Measurements from ENCODE around the gene FGF19.

Gene FGF19

DNA sequence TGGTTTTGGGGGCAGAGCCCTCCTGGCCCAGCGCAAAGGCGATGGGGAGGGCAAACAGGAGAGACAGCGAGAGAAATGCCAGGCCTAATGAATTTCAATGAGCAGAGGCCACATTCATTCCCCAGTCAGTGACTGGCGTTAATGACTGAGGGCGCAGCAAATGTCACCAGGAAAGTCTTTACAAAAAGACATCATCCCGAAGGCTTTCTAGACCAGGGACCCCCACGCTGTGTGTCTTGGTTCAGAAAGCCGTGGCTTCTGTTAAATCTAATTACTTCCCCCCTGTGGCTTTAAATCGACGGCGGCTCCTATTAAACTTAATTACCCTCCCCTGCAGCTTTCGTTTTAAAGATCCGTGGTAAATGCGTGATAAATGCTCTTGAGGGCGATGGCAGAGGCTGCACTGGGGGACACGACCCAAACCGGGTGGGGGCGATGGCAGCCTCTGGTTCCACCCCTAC is 1.6 kb upstream of the FGF19 start:
- Histone ChIP-seq H3K4me1 (ENCODE audit: control insufficient read depth, insufficient read depth, low read length) (peaks cover 12% of the 10 kb centered on the region), H3K36me3 (ENCODE audit: control insufficient read depth, insufficient read depth, low read length) (no peaks in the 10 kb centered on the region), H3K4me3 (ENCODE audit: low read length) (no peak overlapping the region), H3K27me3 (ENCODE audit: control insufficient read depth, insufficient read depth, low read length) (no peaks in the 10 kb centered on the region), H3K9me3 (ENCODE audit: control insufficient read depth, insufficient read depth, low read length) (no peaks in the 10 kb centered on the region), H3K27ac (ENCODE audit: low read length) (no peak overlapping the region)
- WGBS (ENCODE audit: insufficient coverage, insufficient read length) = no CpG with 5 or more reads among the region's 18 CpGs
- DNase-seq (ENCODE audit: low read depth, low spot score) = no peak

DNA sequence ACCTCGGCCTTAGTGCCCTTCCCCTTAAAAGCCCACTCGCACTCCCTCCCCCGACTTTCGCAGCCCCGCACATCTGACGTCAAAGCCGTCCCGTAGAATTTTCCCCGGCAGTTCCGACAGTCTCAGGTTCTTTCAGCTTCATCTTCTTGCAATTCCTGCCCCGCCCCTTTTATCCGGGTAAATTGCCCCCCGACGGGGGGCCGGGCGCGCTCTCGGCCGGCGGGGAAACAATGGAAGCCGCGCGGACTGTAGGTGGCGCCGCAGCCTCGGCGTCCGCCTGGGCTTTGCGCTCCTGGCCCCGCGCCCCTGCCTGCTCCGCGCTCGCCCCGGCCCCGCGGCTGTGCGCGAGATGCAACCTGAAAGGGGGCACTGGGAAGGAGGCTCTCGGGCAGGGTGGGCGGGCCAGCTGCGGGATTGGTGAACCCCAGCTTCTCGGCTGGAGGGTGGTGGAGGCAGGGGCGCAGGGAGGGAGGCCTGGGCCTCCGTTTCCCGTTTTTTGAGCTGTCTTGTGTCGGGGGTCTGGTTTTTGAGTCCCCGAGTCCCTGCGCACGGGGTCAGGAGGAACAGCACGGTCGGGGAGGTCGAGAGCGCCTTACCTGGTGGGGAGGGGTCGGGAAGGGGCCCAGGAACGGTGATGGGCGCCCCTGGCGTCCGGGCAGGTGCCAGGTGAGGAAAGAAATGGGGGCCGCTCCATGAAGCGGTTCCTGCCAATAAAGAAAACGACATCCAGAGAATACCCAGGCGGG is 859 bp upstream of the FGF19 start:
- no peak for DNase-seq (ENCODE audit: low read depth, low spot score)
- no CpG with 5 or more reads among the region's 63 CpGs for WGBS (ENCODE audit: insufficient coverage, insufficient read length)
- no peaks in the 10 kb centered on the region for H3K27me3 ChIP-seq (ENCODE audit: control insufficient read depth, insufficient read depth, low read length)

DNA sequence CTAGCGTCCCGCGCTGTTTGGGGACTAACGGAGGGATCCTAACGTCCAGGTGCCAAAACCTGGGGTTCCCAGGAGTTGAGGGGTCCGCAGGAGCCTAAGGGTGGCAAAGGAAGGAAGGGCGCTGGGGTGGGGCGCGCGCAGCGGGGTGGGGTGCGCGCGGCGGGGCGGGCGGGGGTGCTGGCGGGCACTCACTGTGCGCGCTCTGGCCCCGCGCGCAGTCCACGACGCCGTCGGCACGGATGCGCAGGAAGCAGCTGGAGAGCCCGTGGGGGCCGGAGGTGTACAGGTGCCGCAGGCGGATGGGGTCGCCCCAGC is 412 bp downstream of the FGF19 start:
- no CpG with 5 or more reads among the region's 34 CpGs for WGBS (ENCODE audit: insufficient coverage, insufficient read length)

More for the DNA sequence above, 859 bp upstream of the FGF19 start:
- Histone ChIP-seq H3K9me3 (ENCODE audit: control insufficient read depth, insufficient read depth, low read length) (no peaks in the 10 kb centered on the region), H3K4me3 (ENCODE audit: low read length) (peak overlapping the region; percentile 47; the same call in 1 of the 2 replicates), H3K36me3 (ENCODE audit: control insufficient read depth, insufficient read depth, low read length) (no peaks in the 10 kb centered on the region), H3K27ac (ENCODE audit: low read length) (no peak overlapping the region), H3K4me1 (ENCODE audit: control insufficient read depth, insufficient read depth, low read length) (peaks cover 14% of the 10 kb centered on the region)

DNA sequence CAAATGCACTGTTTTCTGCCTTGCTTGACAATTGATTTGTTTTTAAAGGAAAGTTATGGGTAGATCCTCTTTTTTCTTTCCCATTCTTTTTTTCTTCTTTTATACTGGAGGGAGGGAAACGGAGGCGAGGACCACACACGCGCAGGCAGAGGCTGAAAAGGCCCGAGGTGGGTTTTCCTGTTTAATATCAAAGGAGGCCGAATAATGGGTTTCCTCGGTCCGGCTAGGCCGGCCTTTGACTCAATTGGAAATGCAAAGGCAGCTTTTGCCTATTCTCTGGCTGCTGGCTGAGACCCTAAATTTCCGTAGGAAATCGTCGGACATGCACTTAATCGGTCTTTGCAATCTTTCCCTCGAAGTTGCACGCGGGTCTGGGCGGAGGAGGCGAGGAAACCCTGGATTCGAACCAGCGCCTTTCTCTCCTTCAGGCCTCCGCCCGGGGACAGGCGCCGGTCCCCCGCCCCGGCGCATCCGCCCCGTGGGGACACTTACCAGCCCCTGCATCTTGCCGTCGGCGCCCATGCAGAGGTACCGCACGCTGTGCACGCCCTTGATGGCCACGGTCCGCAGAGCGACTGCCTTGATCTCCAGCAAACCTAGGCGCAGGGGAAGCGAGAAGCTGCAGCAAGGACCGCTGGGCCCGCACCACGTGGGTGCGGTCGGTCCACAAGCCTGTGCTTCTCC is 911 bp downstream of the FGF19 start:
- no peaks in the 10 kb centered on the region for H3K9me3 ChIP-seq (ENCODE audit: control insufficient read depth, insufficient read depth, low read length)
- no peak overlapping the region for H3K27ac ChIP-seq (ENCODE audit: low read length)
- peak overlapping the region; percentile 38; the same call in 1 of the 2 replicates for H3K4me3 ChIP-seq (ENCODE audit: low read length)
- H3K36me3 ChIP-seq (ENCODE audit: control insufficient read depth, insufficient read depth, low read length) = peaks cover 7% of the 10 kb centered on the region
- peaks cover 14% of the 10 kb centered on the region for H3K4me1 ChIP-seq (ENCODE audit: control insufficient read depth, insufficient read depth, low read length)
- H3K27me3 ChIP-seq (ENCODE audit: control insufficient read depth, insufficient read depth, low read length) = no peaks in the 10 kb centered on the region
- WGBS (ENCODE audit: insufficient coverage, insufficient read length) = no CpG with 5 or more reads among the region's 45 CpGs
- DNase-seq (ENCODE audit: low read depth, low spot score) = no peak

More for the DNA sequence above, 412 bp downstream of the FGF19 start:
- peaks cover 14% of the 10 kb centered on the region for H3K4me1 ChIP-seq (ENCODE audit: control insufficient read depth, insufficient read depth, low read length)
- no peak overlapping the region for H3K27ac ChIP-seq (ENCODE audit: low read length)
- no peak for DNase-seq (ENCODE audit: low read depth, low spot score)
- H3K27me3 ChIP-seq (ENCODE audit: control insufficient read depth, insufficient read depth, low read length) = no peaks in the 10 kb centered on the region
- peaks cover 7% of the 10 kb centered on the region for H3K36me3 ChIP-seq (ENCODE audit: control insufficient read depth, insufficient read depth, low read length)
- no peaks in the 10 kb centered on the region for H3K9me3 ChIP-seq (ENCODE audit: control insufficient read depth, insufficient read depth, low read length)
- peak overlapping the region; percentile 38; the same call in 1 of the 2 replicates for H3K4me3 ChIP-seq (ENCODE audit: low read length)

DNA sequence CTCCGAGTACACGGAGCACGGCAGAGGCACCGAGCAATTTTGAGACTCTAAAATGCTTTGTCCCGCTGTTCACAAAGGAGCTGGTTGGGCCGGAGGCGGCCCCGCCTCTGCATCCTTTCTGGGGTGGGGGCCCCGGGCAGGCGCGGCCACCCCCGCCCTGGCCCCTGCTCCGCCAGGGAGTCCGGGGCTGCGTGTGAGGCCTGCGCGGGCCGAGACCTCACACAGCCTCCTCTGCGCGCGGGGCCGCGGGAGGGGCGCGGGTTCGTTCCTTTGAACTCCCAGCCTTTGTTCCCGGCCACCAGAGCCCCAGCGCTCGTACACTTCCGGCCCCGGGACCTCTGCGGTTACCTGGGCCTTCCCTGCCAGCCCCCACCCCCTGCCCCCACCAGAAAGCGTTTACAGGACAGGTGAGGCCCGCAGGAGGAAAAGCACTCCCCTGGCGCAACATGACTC is 1.6 kb downstream of the FGF19 start:
- DNase-seq (ENCODE audit: low read depth, low spot score) = no peak
- Histone ChIP-seq H3K4me1 (ENCODE audit: control insufficient read depth, insufficient read depth, low read length) (peaks cover 14% of the 10 kb centered on the region), H3K27ac (ENCODE audit: low read length) (no peak overlapping the region), H3K4me3 (ENCODE audit: low read length) (peak overlapping the region; percentile 40; the same call in 1 of the 2 replicates), H3K36me3 (ENCODE audit: control insufficient read depth, insufficient read depth, low read length) (peaks cover 7% of the 10 kb centered on the region), H3K27me3 (ENCODE audit: control insufficient read depth, insufficient read depth, low read length) (no peaks in the 10 kb centered on the region), H3K9me3 (ENCODE audit: control insufficient read depth, insufficient read depth, low read length) (no peaks in the 10 kb centered on the region)
- WGBS (ENCODE audit: insufficient coverage, insufficient read length) = no CpG with 5 or more reads among the region's 35 CpGs

DNA sequence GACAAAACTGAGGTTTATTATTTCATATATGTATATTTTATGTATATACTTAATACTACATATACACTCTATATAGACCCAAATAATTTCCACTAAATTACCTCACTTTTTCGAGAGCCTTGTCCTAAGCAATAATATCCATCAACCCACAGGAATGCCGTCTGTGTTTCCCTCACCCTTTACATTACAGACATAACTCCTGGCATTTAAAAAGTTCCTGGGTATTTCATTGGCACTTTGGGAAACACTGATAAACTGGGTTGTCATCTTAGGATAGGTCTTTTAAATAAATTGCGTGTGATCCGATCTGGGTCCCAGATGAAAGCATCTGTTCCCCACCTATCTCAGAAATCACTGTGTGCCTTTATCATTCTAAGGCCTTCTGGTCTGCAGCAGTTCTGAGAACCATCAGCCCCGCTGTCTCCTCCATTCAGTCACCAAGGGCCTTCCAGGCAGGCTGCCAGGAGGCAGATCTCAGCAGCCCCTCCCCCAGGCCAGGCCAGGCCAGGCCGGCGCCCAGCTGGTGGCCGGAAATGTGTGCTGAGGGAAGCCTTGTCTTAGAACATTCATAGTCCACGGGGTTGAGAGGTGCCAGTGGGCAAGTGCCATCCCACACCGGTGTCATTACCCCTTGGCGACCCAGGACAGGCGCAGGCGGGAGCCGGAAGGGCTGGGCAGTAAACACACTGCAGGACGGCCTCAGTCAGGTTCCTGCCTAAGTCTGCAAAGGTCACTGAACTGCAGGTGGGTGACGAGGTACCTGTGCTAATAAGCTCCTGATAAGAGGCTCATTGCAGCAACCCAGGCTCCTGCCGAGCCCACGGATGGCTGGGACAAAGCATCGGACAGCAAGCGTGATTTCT is 3.3 kb downstream of the FGF19 start:
- no peak for DNase-seq (ENCODE audit: low read depth, low spot score)
- Histone ChIP-seq H3K9me3 (ENCODE audit: control insufficient read depth, insufficient read depth, low read length) (no peaks in the 10 kb centered on the region), H3K36me3 (ENCODE audit: control insufficient read depth, insufficient read depth, low read length) (peaks cover 7% of the 10 kb centered on the region), H3K27me3 (ENCODE audit: control insufficient read depth, insufficient read depth, low read length) (no peaks in the 10 kb centered on the region), H3K27ac (ENCODE audit: low read length) (peak overlapping the region; percentile 28), H3K4me1 (ENCODE audit: control insufficient read depth, insufficient read depth, low read length) (peaks cover 5% of the 10 kb centered on the region; the same call in 1 of the 2 replicates), H3K4me3 (ENCODE audit: low read length) (no peak overlapping the region)
- WGBS (ENCODE audit: insufficient coverage, insufficient read length) = 100% methylated on average over 1 of the region's 20 CpGs

DNA sequence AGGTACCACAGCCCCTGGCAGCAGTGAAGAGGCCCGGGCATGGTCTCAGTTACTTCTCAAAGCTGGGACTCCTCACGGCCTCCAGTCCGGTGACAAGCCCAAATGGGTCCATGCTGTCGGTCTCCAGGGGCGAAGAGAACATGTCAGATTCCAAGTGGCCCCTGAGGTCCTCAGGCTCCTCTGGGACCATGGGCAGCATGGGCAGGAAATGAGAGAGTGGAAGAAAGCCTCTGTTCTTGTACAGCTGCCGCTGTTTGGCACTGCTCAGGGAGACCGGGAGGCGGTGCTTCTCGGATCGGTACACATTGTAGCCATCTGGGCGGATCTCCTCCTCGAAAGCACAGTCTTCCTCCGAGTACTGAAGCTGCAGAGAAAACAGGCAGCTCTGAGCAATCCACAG is 4.6 kb downstream of the FGF19 start:
- no peaks in the 10 kb centered on the region for H3K9me3 ChIP-seq (ENCODE audit: control insufficient read depth, insufficient read depth, low read length)
- no CpG with 5 or more reads among the region's 13 CpGs for WGBS (ENCODE audit: insufficient coverage, insufficient read length)

DNA sequence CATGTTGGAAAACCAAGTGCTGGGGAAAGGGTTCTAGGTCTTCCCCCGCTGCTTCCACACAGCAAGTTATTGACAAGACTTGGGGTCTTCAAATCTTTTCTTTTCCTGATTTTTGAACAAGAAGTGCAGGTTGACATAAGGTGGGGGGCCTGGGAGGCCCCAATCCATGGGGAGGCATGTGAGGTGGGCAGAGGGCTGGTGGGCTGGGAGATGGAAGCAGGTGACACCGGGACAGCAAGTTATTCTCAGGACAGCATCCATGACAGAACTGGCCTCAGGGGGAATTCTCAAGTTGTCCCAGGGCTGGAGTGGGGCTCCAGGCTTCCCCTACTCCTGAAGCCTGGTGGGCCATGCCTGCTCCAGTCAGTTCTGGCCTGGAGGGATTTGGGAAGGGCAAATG is 5.5 kb downstream of the FGF19 start:
- no CpG with 5 or more reads among the region's 2 CpGs for WGBS (ENCODE audit: insufficient coverage, insufficient read length)
- H3K27me3 ChIP-seq (ENCODE audit: control insufficient read depth, insufficient read depth, low read length) = no peaks in the 10 kb centered on the region
- H3K36me3 ChIP-seq (ENCODE audit: control insufficient read depth, insufficient read depth, low read length) = peaks cover 7% of the 10 kb centered on the region
- no peak overlapping the region for H3K4me3 ChIP-seq (ENCODE audit: low read length)
- no peak overlapping the region for H3K27ac ChIP-seq (ENCODE audit: low read length)
- H3K4me1 ChIP-seq (ENCODE audit: control insufficient read depth, insufficient read depth, low read length) = peaks cover 5% of the 10 kb centered on the region; the same call in 1 of the 2 replicates
- DNase-seq (ENCODE audit: low read depth, low spot score) = no peak
- no peaks in the 10 kb centered on the region for H3K9me3 ChIP-seq (ENCODE audit: control insufficient read depth, insufficient read depth, low read length)

More for the DNA sequence above, 4.6 kb downstream of the FGF19 start:
- DNase-seq (ENCODE audit: low read depth, low spot score) = no peak
- Histone ChIP-seq H3K4me3 (ENCODE audit: low read length) (no peak overlapping the region), H3K27me3 (ENCODE audit: control insufficient read depth, insufficient read depth, low read length) (no peaks in the 10 kb centered on the region), H3K4me1 (ENCODE audit: control insufficient read depth, insufficient read depth, low read length) (peaks cover 5% of the 10 kb centered on the region; the same call in 1 of the 2 replicates), H3K27ac (ENCODE audit: low read length) (no peak overlapping the region), H3K36me3 (ENCODE audit: control insufficient read depth, insufficient read depth, low read length) (peaks cover 7% of the 10 kb centered on the region)

DNA sequence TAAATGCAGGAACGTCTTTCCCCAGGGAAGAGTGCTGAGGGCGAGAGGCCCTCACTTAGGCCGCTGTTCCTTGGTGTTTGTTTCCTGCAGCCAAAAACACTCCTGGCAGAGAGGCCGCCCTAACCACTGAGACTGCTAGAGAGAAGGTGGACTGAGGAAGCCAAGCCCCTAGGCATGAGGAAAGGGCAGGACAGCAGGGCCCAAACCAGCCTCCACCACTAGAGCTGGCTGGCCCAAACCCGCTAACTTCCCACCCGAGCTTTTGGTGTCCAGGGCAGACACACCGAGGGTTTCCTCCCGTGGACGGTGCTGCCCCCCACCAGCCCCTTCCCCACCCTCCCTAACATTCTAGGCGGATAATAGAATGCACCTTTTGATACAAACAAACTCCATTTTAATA is 6.0 kb downstream of the FGF19 start:
- Histone ChIP-seq H3K4me1 (ENCODE audit: control insufficient read depth, insufficient read depth, low read length) (peaks cover 5% of the 10 kb centered on the region; the same call in 1 of the 2 replicates), H3K4me3 (ENCODE audit: low read length) (no peak overlapping the region), H3K27ac (ENCODE audit: low read length) (no peak overlapping the region), H3K36me3 (ENCODE audit: control insufficient read depth, insufficient read depth, low read length) (peaks cover 7% of the 10 kb centered on the region), H3K9me3 (ENCODE audit: control insufficient read depth, insufficient read depth, low read length) (no peaks in the 10 kb centered on the region), H3K27me3 (ENCODE audit: control insufficient read depth, insufficient read depth, low read length) (no peaks in the 10 kb centered on the region)
- DNase-seq (ENCODE audit: low read depth, low spot score) = no peak
- WGBS (ENCODE audit: insufficient coverage, insufficient read length) = no CpG with 5 or more reads among the region's 10 CpGs

DNA sequence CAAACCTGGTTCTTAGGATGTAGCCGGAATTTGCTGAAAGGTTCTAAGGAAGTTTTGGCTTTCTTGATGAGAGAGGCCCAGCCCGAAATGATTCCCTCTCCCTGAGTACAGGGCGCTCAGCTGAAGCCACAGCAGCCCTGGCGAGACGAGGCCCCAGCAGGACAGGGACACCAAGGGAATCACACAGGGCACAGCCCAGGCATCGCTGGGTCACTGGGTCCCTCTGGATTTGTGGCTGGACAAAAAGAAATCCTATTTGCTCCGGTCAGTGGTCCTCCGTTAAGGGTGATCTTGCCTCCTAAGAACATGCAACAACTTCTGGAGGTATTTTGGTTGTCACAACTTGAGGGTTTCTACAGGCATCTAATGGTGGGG is 6.4 kb downstream of the FGF19 start:
- Histone ChIP-seq H3K36me3 (ENCODE audit: control insufficient read depth, insufficient read depth, low read length) (peaks cover 7% of the 10 kb centered on the region), H3K4me1 (ENCODE audit: control insufficient read depth, insufficient read depth, low read length) (peaks cover 5% of the 10 kb centered on the region; the same call in 1 of the 2 replicates), H3K9me3 (ENCODE audit: control insufficient read depth, insufficient read depth, low read length) (no peaks in the 10 kb centered on the region), H3K27ac (ENCODE audit: low read length) (no peak overlapping the region), H3K4me3 (ENCODE audit: low read length) (no peak overlapping the region), H3K27me3 (ENCODE audit: control insufficient read depth, insufficient read depth, low read length) (no peaks in the 10 kb centered on the region)
- DNase-seq (ENCODE audit: low read depth, low spot score) = no peak
- no CpG with 5 or more reads among the region's 8 CpGs for WGBS (ENCODE audit: insufficient coverage, insufficient read length)

Data from iPS DF 6.9 (cell line).